ENCODE data around the gene FAM53A. TPM values are rescaled to one million over a fixed set of nuclear protein-coding genes. Genes with fewer than 3 reads are reported as not detected.

Gene FAM53A
- total and polyA plus RNA-seq, 2 of the 13 experiments (the other 11 are each of a cell fraction or from before 2014, with no cell fraction given): 0.48 to 1.1 TPM

GRCh38 chr4:1712216-1713002 lies 28.3 kb upstream of the FAM53A start, which contains the start of gene SLBP (continued):
- TF ChIP-seq TCF12 (IDR thresholded peaks at IDR 0.05) (no peak), TCF12 (CRISPR knock-in tag; IDR thresholded peaks at IDR 0.05) (peak; percentile 63; the same call in 1 of the 2 replicates), ATF2 (CRISPR knock-in tag; IDR thresholded peaks at IDR 0.05) (peak; percentile 87; the same call in 1 of the 2 replicates), ZBTB25 (CRISPR knock-in tag; IDR thresholded peaks at IDR 0.05) (peak; percentile 62; the same call in 1 of the 2 replicates), SIN3A (IDR thresholded peaks at IDR 0.05; ENCODE audit: borderline replicate concordance, low read depth, low read length) (peak; percentile 99), MXD4 (CRISPR knock-in tag; IDR thresholded peaks at IDR 0.05) (peak; percentile 98), SMARCE1 (IDR thresholded peaks at IDR 0.05; ENCODE audit: borderline replicate concordance) (no peak), GMEB2 (CRISPR knock-in tag; IDR thresholded peaks at IDR 0.05; ENCODE audit: low read depth) (peak; percentile 69), PITX1 (CRISPR knock-in tag; IDR thresholded peaks at IDR 0.05) (peak; percentile 67; the same call in 1 of the 2 replicates), RERE (CRISPR knock-in tag; IDR thresholded peaks at IDR 0.05; ENCODE audit: low read depth) (peak; percentile 39; the same call in 1 of the 2 replicates), ZNF850 (CRISPR knock-in tag; conservative IDR thresholded peaks at IDR 0.05) (0 out of 2 replicates have a peak, but pooled peaks have one; percentile 68), JARID2 (CRISPR knock-in tag; IDR thresholded peaks at IDR 0.05; ENCODE audit: insufficient replicate concordance) (no peak), ZNF580 (CRISPR knock-in tag; IDR thresholded peaks at IDR 0.05; ENCODE audit: borderline replicate concordance, low read depth) (peak; percentile 99), GTF2F1 (IDR thresholded peaks at IDR 0.05; ENCODE audit: low read length) (no peak), NFE2L2 (IDR thresholded peaks at IDR 0.05; ENCODE audit: low read length) (no peak)

Data from HepG2 (cell line).